H9 (cell line): ENCODE measurements around the gene CNNM3. TPM values are rescaled to one million over a fixed set of nuclear protein-coding genes. Genes with fewer than 3 reads are reported as not detected.

Experiments
- DNase-seq: peaks from one replicate; pipeline ENCODE4 v3.0.0-alpha.2; 2017
- H2AFZ ChIP-seq: one replicate; pipeline ENCODE4 v1.6.1; 2013; ENCODE audit warnings: mild to moderate bottlenecking, low read length, control low read depth, moderate library complexity
- H2AK5ac ChIP-seq: 2 replicates; pipeline ENCODE4 v1.6.1; 2013; ENCODE audit warnings: low read length, control low read depth, mixed read lengths; ENCODE audit not compliant: insufficient read length
- H2BK120ac ChIP-seq: one replicate; pipeline ENCODE4 v1.6.1; 2013; ENCODE audit warnings: low read depth, mild to moderate bottlenecking, low read length, control low read depth, inconsistent platforms; ENCODE audit not compliant: poor library complexity, severe bottlenecking
- H2BK12ac ChIP-seq: 2 replicates; pipeline ENCODE4 v1.6.1; 2013; ENCODE audit warnings: low read length, control low read depth, mixed read lengths, low read depth; ENCODE audit not compliant: insufficient read length
- H2BK15ac ChIP-seq: 2 replicates; pipeline ENCODE4 v1.6.1; 2013; ENCODE audit warnings: low read depth, low read length, control low read depth
- H2BK20ac ChIP-seq: one replicate; pipeline ENCODE4 v1.6.1; 2013; ENCODE audit warnings: low read depth, mild to moderate bottlenecking, low read length, control low read depth, inconsistent platforms; ENCODE audit not compliant: poor library complexity, severe bottlenecking
- H2BK5ac ChIP-seq: 2 replicates; pipeline ENCODE4 v1.6.1; 2013; ENCODE audit warnings: low read length, control low read depth, mixed read lengths; ENCODE audit not compliant: insufficient read length
- H3K14ac ChIP-seq: 2 replicates; pipeline ENCODE4 v1.6.1; 2013; ENCODE audit warnings: low read length, control low read depth; ENCODE audit not compliant: insufficient read depth
- H3K18ac ChIP-seq: 2 replicates; pipeline ENCODE4 v1.6.1; 2013; ENCODE audit warnings: low read depth, mild to moderate bottlenecking, mixed read lengths, low read length, control low read depth; ENCODE audit not compliant: insufficient read length
- H3K23ac ChIP-seq: 2 replicates; pipeline ENCODE4 v1.6.1; 2013; ENCODE audit warnings: low read length, control low read depth, mixed read lengths, low read depth; ENCODE audit not compliant: insufficient read length
- H3K23me2 ChIP-seq: 2 replicates; pipeline ENCODE4 v1.6.1; 2013; ENCODE audit warnings: low read depth, mild to moderate bottlenecking, mixed read lengths, low read length, control low read depth; ENCODE audit not compliant: insufficient read length, poor library complexity, severe bottlenecking
- H3K27ac ChIP-seq: 2 replicates; pipeline ENCODE4 v1.5.1; 2013; ENCODE audit warnings: low read length, control low read depth, mixed read lengths, low read depth; ENCODE audit not compliant: insufficient read length
- H3K27me3 ChIP-seq: 2 replicates; pipeline ENCODE4 v1.6.1; 2013; ENCODE audit warnings: low read length, control low read depth, inconsistent platforms; ENCODE audit not compliant: insufficient read depth
- H3K4ac ChIP-seq: 2 replicates; pipeline ENCODE4 v1.6.1; 2013; ENCODE audit warnings: low read depth, mild to moderate bottlenecking, control low read depth, inconsistent platforms, low read length, moderate library complexity
- H3K4me1 ChIP-seq: 2 replicates; pipeline ENCODE4 v1.6.1; 2013; ENCODE audit warnings: low read length, control low read depth, inconsistent platforms; ENCODE audit not compliant: insufficient read depth
- H3K4me2 ChIP-seq: 2 replicates; pipeline ENCODE4 v1.6.1; 2013; ENCODE audit warnings: low read length, control low read depth, mixed read lengths; ENCODE audit not compliant: insufficient read length, insufficient read depth
- H3K56ac ChIP-seq: 2 replicates; pipeline ENCODE4 v1.6.1; 2013; ENCODE audit warnings: low read depth, mild to moderate bottlenecking, mixed read lengths, low read length, control low read depth; ENCODE audit not compliant: insufficient read length
- H3K79me1 ChIP-seq: 2 replicates; pipeline ENCODE4 v1.6.1; 2013; ENCODE audit warnings: low read depth, mild to moderate bottlenecking, moderate library complexity, low read length, control low read depth, inconsistent platforms; ENCODE audit not compliant: insufficient read depth, poor library complexity, severe bottlenecking
- H3K79me2 ChIP-seq: 2 replicates; pipeline ENCODE4 v1.6.1; 2013; ENCODE audit warnings: low read length, control low read depth, inconsistent platforms; ENCODE audit not compliant: insufficient read depth
- H3K9ac ChIP-seq: 2 replicates; pipeline ENCODE4 v1.6.1; 2013; ENCODE audit warnings: low read length, control low read depth, mixed read lengths; ENCODE audit not compliant: insufficient read length; ENCODE audit errors: extremely low read depth
- H3K9me3 ChIP-seq: one replicate; pipeline ENCODE4 v1.6.1; 2013; ENCODE audit warnings: low read depth, low read length, inconsistent platforms; ENCODE audit not compliant: control insufficient read depth
- H3T11ph ChIP-seq: one replicate; pipeline ENCODE4 v1.6.1; 2013; ENCODE audit warnings: mild to moderate bottlenecking, low read length, control low read depth, inconsistent platforms
- H4K20me1 ChIP-seq: one replicate; pipeline ENCODE4 v1.6.1; 2013; ENCODE audit not compliant: control insufficient read depth, insufficient read length, insufficient read depth
- H4K5ac ChIP-seq: 2 replicates; pipeline ENCODE4 v1.6.1; 2013; ENCODE audit warnings: low read depth, mild to moderate bottlenecking, mixed read lengths, low read length, control low read depth; ENCODE audit not compliant: insufficient read length
- H4K8ac ChIP-seq: replicated peaks from 2 replicates; pipeline ENCODE4 v1.6.1; 2013; ENCODE audit warnings: low read length, control low read depth, mixed read lengths, low read depth; ENCODE audit not compliant: insufficient read length
- H4K91ac ChIP-seq: 2 replicates; pipeline ENCODE4 v1.6.1; 2013; ENCODE audit warnings: low read depth, mild to moderate bottlenecking, moderate library complexity, mixed read lengths, low read length, control low read depth; ENCODE audit not compliant: insufficient read length
- H3K27ac Mint-ChIP-seq, 3 experiments: 2 replicates in 2 of 3; 3 replicates in 1 of 3; pipeline ENCODE4 v1.8.0; 2020 to 2021; ENCODE audit warnings: mixed read lengths in 3 of 3, mild to moderate bottlenecking in 1 of 3, moderate library complexity in 1 of 3
- H3K27me3 Mint-ChIP-seq: 2 replicates; pipeline ENCODE4 v1.8.0; 2021; ENCODE audit warnings: low read depth, mild to moderate bottlenecking, moderate library complexity, mixed read lengths
- H3K36me3 Mint-ChIP-seq, 3 experiments: 2 replicates in 2 of 3; 3 replicates in 1 of 3; pipeline ENCODE4 v1.8.0; 2020 to 2021; ENCODE audit warnings: low read depth in 3 of 3, mixed read lengths in 3 of 3; ENCODE audit not compliant: insufficient read depth in 1 of 3
- H3K4me1 Mint-ChIP-seq, 2 experiments: 2 replicates each; pipeline ENCODE4 v1.8.0; 2020; ENCODE audit warnings: mixed read lengths in 2 of 2
- H3K4me3 Mint-ChIP-seq, 2 experiments: 2 replicates in 1 of 2; 3 replicates in 1 of 2; pipeline ENCODE4 v1.8.0; 2020 to 2021; ENCODE audit warnings: mild to moderate bottlenecking in 2 of 2, mixed read lengths in 2 of 2, moderate library complexity in 1 of 2
- H3K9me3 Mint-ChIP-seq, 2 experiments: 2 replicates in 1 of 2; 3 replicates in 1 of 2; pipeline ENCODE4 v1.8.0; 2020; ENCODE audit warnings: mild to moderate bottlenecking in 2 of 2, mixed read lengths in 2 of 2, moderate library complexity in 1 of 2
- WGBS: extraction: QIAGEN DNeasy Blood & Tissue Kit; methylation state at CpG from one replicate; pipeline ENCODE4 v1.1.7; 2013; ENCODE audit warnings: missing lambda C conversion rate, low lambda C conversion rate, mixed read lengths; ENCODE audit not compliant: insufficient read length; ENCODE audit errors: extremely low coverage; 5-methylcytosine and 5-hydroxymethylcytosine counted together
- total RNA-seq: library from RNA; stranded (reverse); gene quantifications from 2 replicates; pipeline ENCODE4 v1.2.1, GENCODE V29; 2021
- TF ChIP-seq, protein P1 (sequence below): fragments of 200-600 bp; sonication (generic); conservative IDR thresholded peaks from 3 replicates; pipeline ENCODE4 v1.8.0; 2021; ENCODE audit warnings: antibody characterized with exemption, mild to moderate bottlenecking

The CNNM3 gene
- total RNA-seq, 1 experiment from 2014 or later, result 25.0 TPM

DNA sequence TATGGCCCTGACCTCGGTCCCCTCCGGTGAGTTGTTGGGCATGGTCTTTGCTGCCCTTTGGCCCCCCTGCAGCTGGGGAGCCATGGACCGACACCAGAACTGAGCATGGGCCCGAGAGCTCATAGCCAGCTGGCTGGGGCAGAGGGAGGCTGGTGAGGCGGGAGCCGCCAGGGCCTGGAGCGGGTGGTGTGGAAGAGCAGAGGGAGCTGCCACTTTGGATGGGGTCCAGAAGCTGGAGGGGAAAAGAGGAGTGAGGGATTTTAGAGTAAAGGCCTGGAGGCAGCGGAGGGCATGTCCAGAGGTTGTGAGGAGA, 16.5 kb upstream of the CNNM3 start:
- Histone ChIP-seq H4K20me1 (no peaks in the 10 kb centered on the region), H2BK12ac (no peak overlapping the region), H3K23ac (no peak overlapping the region), H3K18ac (no peak overlapping the region), H2BK20ac (no peak overlapping the region), H2BK120ac (no peak overlapping the region), H3K79me2 (no peaks in the 10 kb centered on the region), H2AFZ (no peak overlapping the region), H3K9ac (no peak overlapping the region), H3K79me1 (no peaks in the 10 kb centered on the region), H4K8ac (no peak overlapping the region), H3K4me1 (no peaks in the 10 kb centered on the region), H3K4me2 (no peak overlapping the region), H3K4ac (no peak overlapping the region), H4K5ac (no peak overlapping the region), H2AK5ac (no peak overlapping the region), H3K14ac (no peak overlapping the region), H3K27ac (no peak overlapping the region), H3K56ac (no peak overlapping the region), H3K27me3 (no peaks in the 10 kb centered on the region), H2BK5ac (no peak overlapping the region), H3K9me3 (no peaks in the 10 kb centered on the region), H3T11ph (no peak overlapping the region), H2BK15ac (no peak overlapping the region), H4K91ac (no peak overlapping the region), H3K23me2 (no peaks in the 10 kb centered on the region)
- Mint-ChIP-seq H3K27ac (peak overlapping the region in 1 of 3 experiments; percentile 40; a peak in 1 of 7 replicates), H3K4me1 (no peaks in the 10 kb centered on the region), H3K9me3 (no peaks in the 10 kb centered on the region), H3K27me3 (no peaks in the 10 kb centered on the region), H3K4me3 (no peak overlapping the region), H3K36me3 (peaks cover 0 to 10% (median 4%) of the 10 kb centered on the region in 3 experiments; a peak in 4 of 7 replicates)
- no CpG with 5 or more reads among the region's 8 CpGs for WGBS
- TF ChIP-seq, protein P1, sequence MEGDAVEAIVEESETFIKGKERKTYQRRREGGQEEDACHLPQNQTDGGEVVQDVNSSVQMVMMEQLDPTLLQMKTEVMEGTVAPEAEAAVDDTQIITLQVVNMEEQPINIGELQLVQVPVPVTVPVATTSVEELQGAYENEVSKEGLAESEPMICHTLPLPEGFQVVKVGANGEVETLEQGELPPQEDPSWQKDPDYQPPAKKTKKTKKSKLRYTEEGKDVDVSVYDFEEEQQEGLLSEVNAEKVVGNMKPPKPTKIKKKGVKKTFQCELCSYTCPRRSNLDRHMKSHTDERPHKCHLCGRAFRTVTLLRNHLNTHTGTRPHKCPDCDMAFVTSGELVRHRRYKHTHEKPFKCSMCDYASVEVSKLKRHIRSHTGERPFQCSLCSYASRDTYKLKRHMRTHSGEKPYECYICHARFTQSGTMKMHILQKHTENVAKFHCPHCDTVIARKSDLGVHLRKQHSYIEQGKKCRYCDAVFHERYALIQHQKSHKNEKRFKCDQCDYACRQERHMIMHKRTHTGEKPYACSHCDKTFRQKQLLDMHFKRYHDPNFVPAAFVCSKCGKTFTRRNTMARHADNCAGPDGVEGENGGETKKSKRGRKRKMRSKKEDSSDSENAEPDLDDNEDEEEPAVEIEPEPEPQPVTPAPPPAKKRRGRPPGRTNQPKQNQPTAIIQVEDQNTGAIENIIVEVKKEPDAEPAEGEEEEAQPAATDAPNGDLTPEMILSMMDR, result no peak
- no peak for DNase-seq
